DMS53 treated with DMSO at 0.1 percent for 48 hours (cell line): Measurements from ENCODE around the gene FN1.

ENCODE experiments used
- DNase-seq: peaks from one replicate; lab custom pipeline; 2025; ENCODE audit not compliant: unreplicated experiment; lab: John Stamatoyannopoulos, UW

The FN1 gene

DNA sequence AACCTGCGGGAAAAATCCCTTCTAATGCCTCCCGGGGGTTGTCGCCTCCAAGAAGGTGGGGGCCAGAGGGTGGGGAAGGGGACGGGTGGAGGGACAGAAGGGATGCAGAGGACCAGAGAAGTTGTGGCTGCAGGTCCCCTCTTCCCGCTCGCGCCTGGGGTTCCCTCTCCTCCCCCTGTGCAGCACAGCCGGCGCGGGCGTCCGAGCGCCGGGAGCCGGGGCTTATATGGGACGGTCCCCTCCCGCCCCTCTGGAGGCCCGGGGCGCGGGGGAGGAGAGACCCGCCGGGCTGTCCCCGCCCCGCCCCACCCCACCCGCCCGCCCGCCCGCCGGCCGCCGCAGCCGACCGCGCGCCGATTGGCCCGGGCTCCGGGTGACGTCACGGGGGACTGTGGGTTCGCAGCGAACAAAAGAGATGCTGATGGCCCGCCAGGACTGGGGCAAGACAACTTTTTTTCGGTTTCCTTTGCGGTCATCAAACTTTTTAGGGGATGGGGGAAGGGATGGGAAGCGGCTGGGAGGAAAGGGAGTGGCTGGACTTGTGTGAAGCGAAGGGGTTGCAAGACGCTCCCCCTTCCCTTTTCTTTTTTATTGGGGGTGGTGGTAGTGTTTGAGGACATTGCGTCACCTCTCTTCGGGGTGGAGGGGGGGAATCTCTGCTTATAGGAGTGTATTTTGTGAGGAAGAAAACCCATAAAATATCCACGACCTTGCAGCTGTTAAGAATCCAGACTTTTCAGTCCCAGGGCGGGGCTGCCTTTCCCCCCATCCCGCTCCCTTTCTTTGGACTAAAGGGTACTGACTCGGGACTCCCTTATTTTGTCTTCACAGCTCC, at the start of gene FN1:
Gene FN1 (minus strand): TSS at position 199 of the 835 bp plus-strand sequence. CDS start 266 bp downstream, outside the sequence.
- DNase-seq = no peak

- no peak for DNase-seq
Observed at GRCh38 chr2:215485032-215485431, 49.2 kb upstream of the FN1 start.

DNA sequence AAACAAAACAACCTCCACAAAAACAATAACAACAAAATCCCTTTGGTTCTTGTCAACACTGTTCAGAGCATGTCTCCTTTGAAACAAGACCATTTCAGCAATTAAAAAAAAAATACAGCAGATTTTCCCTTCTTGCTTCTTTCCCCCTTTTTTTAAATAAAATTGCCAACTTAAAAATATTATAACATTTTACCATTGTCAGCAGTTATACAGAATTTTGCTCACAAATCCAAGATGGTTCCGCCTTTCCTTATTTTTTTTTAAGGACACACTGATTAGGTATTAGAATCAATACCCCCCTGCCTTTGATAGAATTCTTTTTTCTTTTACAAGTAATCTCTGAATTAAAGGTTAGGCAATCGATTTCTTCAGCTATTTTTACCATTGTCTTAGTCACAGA, 48.7 kb upstream of the FN1 start:
- no peak for DNase-seq

DNA sequence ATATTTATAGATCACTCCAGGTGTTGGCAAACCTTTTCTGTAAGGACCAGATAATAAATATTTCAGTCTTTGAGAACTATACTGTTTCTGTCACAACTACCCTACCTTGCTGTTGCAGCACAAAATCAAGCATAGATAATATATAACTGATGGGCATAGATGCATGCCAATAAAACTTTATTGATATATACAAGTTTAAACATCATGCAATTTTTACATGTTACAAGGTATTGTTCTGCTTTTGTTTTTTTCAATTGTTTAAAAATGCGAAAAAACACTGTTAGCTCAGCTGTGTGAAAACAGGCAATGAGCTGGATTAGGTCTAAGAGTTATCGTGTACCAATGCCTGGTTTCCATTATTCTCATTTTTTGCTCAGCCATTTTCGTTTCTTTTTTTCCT, 47.6 kb upstream of the FN1 start:
- no peak for DNase-seq

GRCh38 chr2:215479536-215480240, 43.8 kb upstream of the FN1 start:
- no peak for DNase-seq

DNA sequence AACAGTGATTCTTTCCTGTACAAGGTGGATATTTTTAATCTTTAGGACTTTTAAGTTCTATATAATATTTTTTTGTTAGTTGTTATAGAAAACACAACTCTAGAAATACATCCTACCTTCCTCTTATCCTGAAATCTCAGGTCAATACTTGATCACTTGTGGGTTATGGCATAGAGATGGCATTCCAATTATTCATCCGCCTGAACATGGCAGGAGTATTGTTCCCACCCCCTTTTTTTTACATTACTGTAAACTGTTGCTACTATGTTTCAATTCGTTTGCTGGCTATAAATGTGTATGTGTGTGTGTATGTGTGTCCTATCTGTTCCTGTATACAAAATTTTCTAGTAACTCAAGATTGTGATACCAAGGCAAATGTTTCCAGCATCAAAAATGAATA, 43.3 kb upstream of the FN1 start:
- DNase-seq = no peak

- DNase-seq = no peak
Observed at GRCh38 chr2:215476424-215476823, 40.6 kb upstream of the FN1 start.

DNA sequence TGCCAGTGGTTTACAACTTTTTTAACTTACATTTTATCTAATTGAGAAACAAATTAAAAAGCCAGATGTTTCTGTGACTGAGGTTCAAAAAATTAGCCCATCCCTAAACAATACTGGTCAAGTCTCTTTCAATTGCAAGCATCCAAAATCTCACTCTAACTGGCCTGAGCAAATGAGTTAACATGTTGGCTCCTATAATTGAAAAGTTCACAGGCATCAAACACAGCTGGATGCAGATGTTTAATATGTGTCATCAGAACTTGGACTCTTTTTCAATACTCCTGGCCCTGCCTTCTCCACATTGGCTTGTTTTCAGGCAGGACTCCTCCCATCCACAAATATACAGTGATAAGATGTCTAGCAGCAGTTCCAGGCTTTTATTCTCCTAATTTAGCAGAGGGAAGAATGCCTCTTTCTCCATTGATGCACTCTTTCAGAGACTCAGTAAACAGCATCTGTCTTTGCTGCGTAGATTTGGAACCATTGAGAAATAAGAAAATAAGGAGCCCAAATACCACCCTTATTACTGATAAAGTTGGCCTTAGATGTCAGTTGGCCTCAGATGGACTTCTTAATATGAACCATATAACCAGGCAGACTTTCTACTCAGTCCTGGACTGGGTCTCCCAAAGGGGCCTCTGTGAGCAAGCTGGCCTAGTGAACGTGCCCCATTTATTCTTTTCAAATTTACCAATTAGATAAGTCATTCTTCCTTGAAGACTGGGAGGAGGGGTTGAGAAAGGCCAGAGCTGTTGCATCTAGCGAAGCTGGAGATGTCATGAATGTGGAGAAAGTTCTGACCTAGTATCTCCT, 30.4 kb upstream of the FN1 start:
- no peak for DNase-seq

- no peak for DNase-seq
Observed at GRCh38 chr2:215465256-215465655, 29.4 kb upstream of the FN1 start.

- DNase-seq = no peak
Observed at GRCh38 chr2:215461836-215462532, 26.1 kb upstream of the FN1 start.

GRCh38 chr2:215460682-215461382, 25.0 kb upstream of the FN1 start:
- DNase-seq = no peak

GRCh38 chr2:215455958-215456357, 20.1 kb upstream of the FN1 start:
- no peak for DNase-seq

GRCh38 chr2:215454519-215455246, 18.8 kb upstream of the FN1 start:
- DNase-seq = peak; percentile 21

DNA sequence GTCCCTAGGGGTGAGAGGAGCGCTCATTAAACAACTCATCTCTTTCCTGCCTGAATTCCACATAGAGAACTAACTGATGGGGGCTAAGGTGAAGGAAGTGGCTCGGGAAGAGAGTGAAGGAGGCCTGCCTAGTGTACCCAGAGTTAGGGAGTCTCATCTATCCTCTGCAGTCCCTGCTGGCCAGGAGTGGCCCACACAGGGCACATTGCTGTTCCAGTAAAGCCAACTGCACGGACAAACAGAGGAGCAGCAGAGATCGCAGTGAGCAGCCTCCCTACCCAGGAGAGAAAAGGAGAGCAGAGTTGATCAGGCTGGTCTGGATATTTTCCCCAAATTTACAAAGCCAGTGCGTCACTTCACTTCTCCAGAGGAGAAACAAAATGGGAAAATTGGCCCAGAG, 16.9 kb upstream of the FN1 start:
- DNase-seq = no peak

DNA sequence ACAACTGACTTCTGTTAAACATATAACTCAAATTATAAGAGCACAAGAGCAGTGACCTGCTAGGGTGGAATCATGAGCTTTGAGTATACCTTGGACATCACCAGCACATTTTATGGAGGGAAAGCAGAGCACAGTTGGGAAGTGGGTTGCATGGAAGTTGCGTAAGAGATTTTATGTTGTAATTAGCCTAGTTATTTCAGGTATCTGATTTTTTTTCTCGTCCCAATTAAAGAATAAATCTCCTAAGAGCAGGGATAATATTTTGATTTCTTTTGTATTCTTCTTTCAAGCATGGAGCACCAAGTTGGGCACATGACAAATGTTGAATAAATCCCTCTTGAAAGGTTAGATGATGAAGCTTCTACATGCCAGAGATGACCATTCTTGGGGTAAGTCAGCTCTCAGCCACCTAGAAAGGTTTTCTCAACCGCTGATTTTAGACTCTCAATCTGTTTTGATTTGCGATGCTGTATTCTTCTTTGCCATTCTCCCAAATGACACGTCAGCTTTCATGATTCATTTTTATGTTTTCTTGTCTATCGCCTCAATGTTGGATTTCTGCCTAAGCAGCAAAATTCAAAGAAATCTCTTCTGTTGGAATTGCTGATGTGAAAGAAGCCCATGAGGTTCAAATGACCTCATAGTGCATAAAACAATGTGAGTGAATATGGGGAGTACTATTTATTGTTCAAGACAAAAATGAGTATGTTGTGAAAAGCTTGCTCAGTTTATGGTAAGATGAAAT, 15.3 kb upstream of the FN1 start:
- DNase-seq = no peak

- DNase-seq = no peak
Observed at GRCh38 chr2:215450188-215451011, 14.5 kb upstream of the FN1 start.

- no peak for DNase-seq
Observed at GRCh38 chr2:215447673-215448081, 11.8 kb upstream of the FN1 start.

- no peak for DNase-seq
Observed at GRCh38 chr2:215447056-215447455, 11.2 kb upstream of the FN1 start.
